ENCODE data around the gene PARD3.

PARD3 gene

GRCh38 chr10:34734918-34735317, 80.2 kb downstream of the PARD3 start:
- ChIA-PET POLR2A (no interaction called here), CTCF (interaction anchor here (2.0 kb wide), 1 partner anchor 11 kb away, joined by 5 read pairs; no protein-coding TSS in a partner anchor)
- TF ChIP-seq, protein P1, sequence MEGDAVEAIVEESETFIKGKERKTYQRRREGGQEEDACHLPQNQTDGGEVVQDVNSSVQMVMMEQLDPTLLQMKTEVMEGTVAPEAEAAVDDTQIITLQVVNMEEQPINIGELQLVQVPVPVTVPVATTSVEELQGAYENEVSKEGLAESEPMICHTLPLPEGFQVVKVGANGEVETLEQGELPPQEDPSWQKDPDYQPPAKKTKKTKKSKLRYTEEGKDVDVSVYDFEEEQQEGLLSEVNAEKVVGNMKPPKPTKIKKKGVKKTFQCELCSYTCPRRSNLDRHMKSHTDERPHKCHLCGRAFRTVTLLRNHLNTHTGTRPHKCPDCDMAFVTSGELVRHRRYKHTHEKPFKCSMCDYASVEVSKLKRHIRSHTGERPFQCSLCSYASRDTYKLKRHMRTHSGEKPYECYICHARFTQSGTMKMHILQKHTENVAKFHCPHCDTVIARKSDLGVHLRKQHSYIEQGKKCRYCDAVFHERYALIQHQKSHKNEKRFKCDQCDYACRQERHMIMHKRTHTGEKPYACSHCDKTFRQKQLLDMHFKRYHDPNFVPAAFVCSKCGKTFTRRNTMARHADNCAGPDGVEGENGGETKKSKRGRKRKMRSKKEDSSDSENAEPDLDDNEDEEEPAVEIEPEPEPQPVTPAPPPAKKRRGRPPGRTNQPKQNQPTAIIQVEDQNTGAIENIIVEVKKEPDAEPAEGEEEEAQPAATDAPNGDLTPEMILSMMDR (IDR thresholded peaks at IDR 0.05; ENCODE audit: control extremely low read depth, extremely low read depth, low read depth, missing control alignments) = no peak
- no peak for DNase-seq (ENCODE audit: extremely low spot score)

DNA sequence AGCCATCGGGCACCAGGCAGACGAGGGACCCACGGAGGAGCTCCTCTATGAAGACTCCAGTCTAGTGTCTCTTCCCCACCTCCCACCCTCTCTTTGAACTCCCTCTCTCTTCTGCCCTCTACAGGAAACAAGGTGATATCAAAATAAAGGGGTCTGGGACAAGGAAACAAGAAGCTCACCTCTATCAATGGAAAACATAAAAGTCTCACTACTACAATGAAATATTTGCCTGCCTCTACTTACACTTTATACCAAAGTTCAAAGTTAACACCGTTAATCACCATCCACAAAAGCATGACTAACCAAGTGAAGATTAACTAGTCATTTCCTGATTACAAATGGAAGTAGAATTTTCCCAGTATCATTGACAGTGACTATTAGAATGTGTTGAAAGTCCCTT, 82.2 kb downstream of the PARD3 start:
- TF ChIP-seq, protein P1 (IDR thresholded peaks at IDR 0.05; ENCODE audit: control extremely low read depth, extremely low read depth, low read depth, missing control alignments) = peak; percentile 15
- ChIA-PET CTCF (interaction anchor here (1.0 to 2.8 kb wide), 6 partner anchors 9 to 48 kb away, joined by 3 to 16 read pairs (median 5); no protein-coding TSS in a partner anchor), POLR2A (no interaction called here)
- no peak for DNase-seq (ENCODE audit: extremely low spot score)

GRCh38 chr10:34731885-34732701, 83.0 kb downstream of the PARD3 start:
- ChIA-PET POLR2A (no interaction called here), CTCF (interaction anchor here (1.0 to 2.8 kb wide), 7 partner anchors 8 to 49 kb away, joined by 3 to 9 read pairs (median 4); no protein-coding TSS in a partner anchor)

DNA sequence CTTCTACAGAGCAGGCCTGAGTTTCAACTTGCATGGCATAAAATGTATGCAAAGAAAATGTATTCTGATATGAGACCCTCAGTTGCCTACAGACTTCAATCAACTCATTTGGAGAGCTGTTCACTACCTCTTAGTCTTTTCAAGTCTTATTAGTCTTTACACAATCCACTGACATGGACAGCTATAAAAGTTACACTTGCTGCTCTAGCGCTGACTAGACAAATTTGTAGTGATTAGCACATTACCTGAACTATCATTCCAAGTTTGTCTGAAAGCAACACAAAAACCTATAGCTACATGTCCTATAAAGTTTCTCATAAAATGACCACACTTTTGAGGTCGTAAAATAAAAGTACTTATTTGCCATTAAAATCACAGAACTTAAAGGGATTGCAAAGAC, 83.9 kb downstream of the PARD3 start:
- ChIA-PET POLR2A (interaction anchor here (0.6 kb wide), 1 partner anchor 638 kb away, joined by 3 read pairs; no protein-coding TSS in a partner anchor), CTCF (interaction anchor here (1.0 to 2.8 kb wide), 6 partner anchors 7 to 92 kb away, joined by 3 to 9 read pairs (median 4); no protein-coding TSS in a partner anchor)
- no peak for DNase-seq (ENCODE audit: extremely low spot score)
- TF ChIP-seq, protein P1 (IDR thresholded peaks at IDR 0.05; ENCODE audit: control extremely low read depth, extremely low read depth, low read depth, missing control alignments) = no peak

More at GRCh38 chr10:34731885-34732701, 83.0 kb downstream of the PARD3 start:
- DNase-seq (ENCODE audit: extremely low spot score) = no peak
- TF ChIP-seq, protein P1 (IDR thresholded peaks at IDR 0.05; ENCODE audit: control extremely low read depth, extremely low read depth, low read depth, missing control alignments) = no peak

GRCh38 chr10:34730726-34731125, 84.4 kb downstream of the PARD3 start:
- POLR2A ChIA-PET = interaction anchor here (0.6 kb wide), 1 partner anchor 639 kb away, joined by 3 read pairs; no protein-coding TSS in a partner anchor
- CTCF ChIA-PET = interaction anchor here (1.0 to 2.8 kb wide), 4 partner anchors 10 to 92 kb away, joined by 3 to 9 read pairs (median 5); no protein-coding TSS in a partner anchor
- DNase-seq (ENCODE audit: extremely low spot score) = no peak
- TF ChIP-seq, protein P1 (IDR thresholded peaks at IDR 0.05; ENCODE audit: control extremely low read depth, extremely low read depth, low read depth, missing control alignments) = no peak

- no peak for DNase-seq (ENCODE audit: extremely low spot score)
- ChIA-PET POLR2A (no interaction called here), CTCF (interaction anchor here (1.6 to 1.7 kb wide), 2 partner anchors 8 to 91 kb away, joined by 3 to 7 read pairs; no protein-coding TSS in a partner anchor)
- TF ChIP-seq, protein P1 (IDR thresholded peaks at IDR 0.05; ENCODE audit: control extremely low read depth, extremely low read depth, low read depth, missing control alignments) = no peak
Measured at GRCh38 chr10:34729619-34730018, 85.5 kb downstream of the PARD3 start.

All from GM10248 (cell line).